Measurements from ENCODE around the gene NUDT10.
"Not testable (repeated sequence)": the region's sequence is repeated elsewhere in the genome, so short reads cannot be mapped to it uniquely, and the experiment has no call there.

- TF ChIP-seq ZNF70, TSHZ2, OSR1, ZFP3, ISL1, RARB, ZFP30 (CRISPR knock-in tag; IDR thresholded peaks at IDR 0.05): not testable (repeated sequence)
These were observed 542 bp downstream of the NUDT10 start for GRCh38 chrX:51332943-51333785.
